GM18499 (cell line): ENCODE measurements around the gene ITM2B.

Experiments used
- ATAC-seq: cut with Tn5 transposase; IDR thresholded peaks from one replicate; pipeline ENCODE4 v1.9.1; 2021; ENCODE audit warnings: moderate number of reproducible peaks; ENCODE audit not compliant: insufficient read depth, unreplicated experiment

ITM2B gene

DNA sequence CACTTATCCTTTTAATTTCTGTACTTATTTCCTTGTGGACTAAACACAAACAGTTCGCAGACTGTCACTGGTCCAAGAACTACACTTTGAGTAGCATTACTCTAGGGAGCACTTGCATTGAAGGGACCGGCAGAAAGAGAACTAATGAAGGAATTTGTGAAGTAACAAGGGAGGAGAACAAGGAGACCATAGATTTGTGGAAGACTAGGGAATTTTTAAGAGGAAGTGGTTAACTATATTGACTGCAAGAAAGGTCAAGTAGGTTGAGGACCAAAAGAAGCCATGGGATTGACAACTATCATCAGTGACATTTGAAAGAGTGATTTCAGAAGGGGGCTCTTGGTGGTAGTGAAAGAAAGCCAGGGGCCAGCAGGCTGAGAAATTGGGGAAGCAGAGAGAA lies 66.6 kb downstream of the ITM2B start:
- no peak for ATAC-seq

DNA sequence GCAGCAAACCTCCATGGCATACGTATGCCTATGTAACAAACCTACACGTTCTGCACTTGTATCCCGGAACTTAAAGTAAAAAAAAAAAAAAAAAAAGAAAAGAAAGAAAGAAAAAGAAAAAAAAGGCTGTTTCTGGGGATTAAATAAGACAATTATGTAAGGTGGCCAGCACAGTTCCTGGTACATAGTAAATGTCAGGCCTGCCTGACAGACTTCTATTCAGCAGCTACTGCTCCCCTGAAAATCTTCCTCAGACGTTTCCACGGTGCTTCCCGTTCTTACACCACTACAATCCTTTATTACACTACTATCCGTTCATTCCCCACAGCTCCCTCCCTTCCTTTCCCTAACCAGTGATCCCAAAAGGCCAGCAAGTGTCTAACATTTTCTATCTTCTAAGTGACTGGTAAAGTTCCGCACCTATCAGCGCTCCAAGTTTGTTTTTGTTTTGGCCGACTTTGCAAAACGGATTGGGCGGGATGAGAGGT lies 69.9 kb downstream of the ITM2B start:
- ATAC-seq, result no peak

DNA sequence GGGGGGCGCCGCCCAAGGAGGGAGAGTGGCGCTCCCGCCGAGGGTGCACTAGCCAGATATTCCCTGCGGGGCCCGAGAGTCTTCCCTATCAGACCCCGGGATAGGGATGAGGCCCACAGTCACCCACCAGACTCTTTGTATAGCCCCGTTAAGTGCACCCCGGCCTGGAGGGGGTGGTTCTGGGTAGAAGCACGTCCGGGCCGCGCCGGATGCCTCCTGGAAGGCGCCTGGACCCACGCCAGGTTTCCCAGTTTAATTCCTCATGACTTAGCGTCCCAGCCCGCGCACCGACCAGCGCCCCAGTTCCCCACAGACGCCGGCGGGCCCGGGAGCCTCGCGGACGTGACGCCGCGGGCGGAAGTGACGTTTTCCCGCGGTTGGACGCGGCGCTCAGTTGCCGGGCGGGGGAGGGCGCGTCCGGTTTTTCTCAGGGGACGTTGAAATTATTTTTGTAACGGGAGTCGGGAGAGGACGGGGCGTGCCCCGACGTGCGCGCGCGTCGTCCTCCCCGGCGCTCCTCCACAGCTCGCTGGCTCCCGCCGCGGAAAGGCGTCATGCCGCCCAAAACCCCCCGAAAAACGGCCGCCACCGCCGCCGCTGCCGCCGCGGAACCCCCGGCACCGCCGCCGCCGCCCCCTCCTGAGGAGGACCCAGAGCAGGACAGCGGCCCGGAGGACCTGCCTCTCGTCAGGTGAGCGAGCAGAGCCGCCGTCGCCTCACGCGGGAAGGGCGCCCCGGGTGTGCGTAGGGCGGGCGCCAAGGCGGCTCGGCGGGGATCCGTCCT lies 70.5 kb downstream of the ITM2B start, which contains the start of gene RB1:
Gene RB1, plus strand, starts transcription at position 393 of the 784 bp plus-strand sequence. Its CDS starts 162 bp downstream, at position 555.
- ATAC-seq, result peak; percentile 34

DNA sequence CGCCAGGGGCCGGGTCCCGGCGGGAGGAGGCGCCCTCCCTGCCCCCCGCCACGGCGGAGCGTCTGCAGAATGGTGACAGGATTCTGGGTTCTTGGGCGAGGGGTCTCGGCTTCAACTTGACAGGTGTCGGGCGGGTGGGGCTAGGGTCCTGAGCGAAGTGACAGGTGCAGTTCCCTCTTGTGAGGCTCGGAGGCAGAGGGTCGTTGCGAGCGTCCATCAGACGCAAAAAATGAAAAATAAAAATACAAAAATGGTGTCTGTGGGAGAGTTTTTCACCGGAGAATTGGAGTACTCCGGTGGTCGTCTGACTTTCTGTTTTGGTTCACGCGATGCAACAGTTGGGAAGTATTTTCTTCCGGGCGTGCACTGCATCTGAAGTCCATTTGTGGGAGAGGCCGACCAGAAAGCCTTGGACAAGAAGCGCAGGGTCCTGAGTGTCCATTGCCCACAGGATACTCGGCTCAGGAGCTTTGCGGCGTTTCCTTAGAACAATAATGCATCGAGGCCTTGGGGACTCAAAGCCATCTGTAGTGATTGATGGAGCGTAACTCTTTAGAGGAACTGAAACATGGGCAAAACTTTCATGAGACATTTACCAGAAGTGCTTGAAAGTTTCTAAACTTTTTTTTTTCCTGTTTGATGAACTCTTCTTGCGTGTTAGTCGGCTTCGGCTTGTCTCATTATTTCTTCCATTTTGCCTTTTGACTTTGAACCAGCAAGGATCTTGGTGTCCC lies 71.3 kb downstream of the ITM2B start:
- peak; percentile 62 for ATAC-seq

DNA sequence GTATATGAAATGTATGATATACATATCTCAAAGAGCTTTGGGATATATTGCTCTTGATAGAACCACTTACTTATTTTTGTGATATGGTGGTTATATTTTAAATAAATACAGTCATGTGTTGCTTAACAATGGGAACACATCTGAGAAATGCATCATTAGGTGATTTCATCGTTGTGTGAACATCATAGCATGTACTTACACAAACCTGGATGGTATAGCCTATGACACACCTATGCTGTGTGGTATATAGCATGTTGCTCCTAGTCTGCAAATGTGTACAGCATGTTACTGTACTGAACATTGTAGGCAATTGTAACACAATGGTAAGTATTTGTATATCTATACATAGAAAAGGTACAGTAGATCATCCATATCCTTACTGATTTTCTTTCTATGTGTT lies 78.2 kb downstream of the ITM2B start:
- no peak for ATAC-seq

DNA sequence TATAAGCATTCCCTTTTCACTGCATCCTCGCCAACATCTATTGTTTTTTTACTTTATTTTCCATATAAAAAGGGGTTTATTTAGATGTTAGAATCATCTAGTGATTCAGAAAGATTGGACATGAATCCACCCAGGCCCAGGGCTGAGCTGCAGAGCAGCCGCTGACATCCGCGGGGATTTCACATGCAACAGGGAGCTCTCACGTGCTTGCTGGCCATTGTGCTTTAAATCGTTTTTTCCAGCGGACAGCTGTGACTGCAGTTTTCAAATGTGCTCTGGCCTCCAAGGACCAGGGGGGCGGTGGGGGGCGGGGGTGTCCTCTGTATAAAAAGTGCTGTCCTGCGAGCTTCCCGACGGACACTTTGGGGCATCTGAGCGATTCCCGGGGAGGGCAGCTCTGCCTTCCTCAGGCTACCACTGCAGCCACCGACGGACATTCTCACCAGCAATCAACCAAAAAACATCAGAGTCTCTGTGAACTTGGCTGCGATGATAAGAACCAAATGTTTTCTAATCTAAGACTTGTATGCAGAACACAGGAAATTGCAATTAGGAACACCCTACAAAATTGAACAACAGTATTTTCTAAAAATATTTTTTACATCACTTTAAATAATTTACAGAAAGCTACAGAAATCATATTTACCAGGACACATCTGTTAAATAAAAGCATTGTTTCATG lies 83.1 kb downstream of the ITM2B start:
- ATAC-seq, result no peak

DNA sequence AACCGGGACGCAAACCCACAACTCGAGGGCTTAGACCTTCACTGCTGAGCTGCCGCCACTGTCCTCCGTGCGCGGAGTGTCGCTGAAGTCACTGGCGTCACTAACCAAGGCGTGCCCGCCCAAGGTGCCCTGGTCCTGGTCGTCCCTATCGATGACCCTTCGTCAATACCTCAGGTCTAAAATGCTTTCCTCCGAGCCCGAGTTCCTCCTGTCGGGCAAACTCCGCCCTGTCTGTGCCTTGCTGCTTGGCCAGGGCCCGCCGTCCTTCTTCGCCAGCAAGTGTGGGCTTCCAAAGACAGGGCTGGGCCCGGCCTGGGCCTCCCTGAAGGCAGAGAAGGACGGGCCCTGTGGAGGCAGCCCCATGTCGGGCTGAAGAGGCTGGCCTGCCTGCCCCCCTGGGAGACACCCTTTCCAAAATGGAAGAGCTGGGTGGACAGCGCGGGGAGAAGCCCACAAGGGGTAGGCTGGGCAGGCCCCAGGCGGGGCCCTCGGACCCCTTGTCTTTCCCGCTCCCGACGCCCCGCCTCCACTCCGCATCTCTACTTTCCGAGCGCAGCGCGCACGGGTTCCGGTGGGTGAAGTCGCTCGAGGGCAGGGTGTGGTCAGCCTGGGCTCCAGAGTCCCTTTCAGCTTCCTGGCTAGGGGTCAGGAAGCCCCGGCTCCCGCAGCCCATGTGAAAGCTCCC lies 84.0 kb downstream of the ITM2B start:
- ATAC-seq, result no peak

DNA sequence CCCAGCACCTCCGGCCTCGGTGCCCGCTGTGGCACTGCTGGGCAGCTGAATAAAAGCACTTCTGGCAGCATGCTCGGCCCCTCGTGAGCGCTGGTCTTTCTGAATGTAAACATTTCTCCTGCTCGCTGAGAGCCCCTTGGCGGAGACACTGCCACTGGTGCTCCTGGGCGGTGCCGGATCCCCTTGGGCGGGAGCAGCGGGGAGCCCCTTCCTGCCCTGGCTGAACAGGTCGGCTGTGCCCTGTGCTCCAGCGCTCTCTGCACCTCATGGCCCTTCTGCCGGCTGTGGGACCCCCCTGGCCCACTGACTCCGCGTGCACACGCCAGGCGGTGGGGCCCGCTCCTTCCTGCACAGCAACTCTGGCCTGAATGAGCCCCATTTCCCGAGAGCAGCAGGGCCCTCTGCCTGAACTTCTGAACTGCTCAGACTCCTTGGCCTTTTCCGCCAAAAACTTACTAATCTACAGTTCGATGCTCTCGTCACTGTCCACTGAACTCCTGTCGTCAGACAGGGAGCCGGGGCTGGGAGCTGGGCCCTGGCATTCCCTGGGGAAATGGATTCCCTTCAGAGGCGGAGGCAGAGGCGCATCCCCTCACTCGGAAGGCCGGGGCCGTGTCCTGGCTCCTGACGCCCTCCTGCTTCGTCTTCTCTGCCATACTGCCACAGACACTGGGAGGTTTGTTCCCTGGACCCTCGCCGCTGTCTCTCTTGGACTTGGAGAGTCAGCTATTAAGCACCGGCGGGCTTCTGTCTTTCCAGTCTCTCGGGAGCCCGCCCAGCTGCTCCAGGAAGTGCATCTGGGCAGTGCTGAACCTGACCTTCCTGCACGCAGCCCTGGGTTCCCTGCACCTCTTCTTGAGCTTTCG lies 84.7 kb downstream of the ITM2B start:
- ATAC-seq, result no peak

DNA sequence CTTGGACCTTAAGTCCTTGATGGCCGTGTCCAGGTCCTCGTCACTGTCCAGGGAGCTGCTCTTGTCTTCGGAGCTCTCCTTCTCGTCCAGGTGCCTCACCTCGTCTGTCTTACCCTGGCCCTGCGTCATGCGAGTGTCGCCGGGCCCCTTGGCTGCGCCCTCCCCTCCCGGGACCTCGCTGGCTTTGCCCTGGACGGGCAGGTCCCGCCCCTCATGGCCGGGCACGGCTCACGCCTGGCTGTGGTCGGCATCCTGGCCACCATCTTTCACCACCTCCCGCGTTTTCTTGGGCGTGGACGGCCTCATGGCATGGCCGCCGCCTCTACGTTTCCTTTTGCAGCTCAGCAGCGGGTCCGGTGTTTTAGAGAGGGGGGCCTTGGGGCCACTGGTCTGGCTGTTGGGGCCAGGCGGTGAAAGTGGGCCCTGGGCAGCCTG lies 85.4 kb downstream of the ITM2B start:
- no peak for ATAC-seq

DNA sequence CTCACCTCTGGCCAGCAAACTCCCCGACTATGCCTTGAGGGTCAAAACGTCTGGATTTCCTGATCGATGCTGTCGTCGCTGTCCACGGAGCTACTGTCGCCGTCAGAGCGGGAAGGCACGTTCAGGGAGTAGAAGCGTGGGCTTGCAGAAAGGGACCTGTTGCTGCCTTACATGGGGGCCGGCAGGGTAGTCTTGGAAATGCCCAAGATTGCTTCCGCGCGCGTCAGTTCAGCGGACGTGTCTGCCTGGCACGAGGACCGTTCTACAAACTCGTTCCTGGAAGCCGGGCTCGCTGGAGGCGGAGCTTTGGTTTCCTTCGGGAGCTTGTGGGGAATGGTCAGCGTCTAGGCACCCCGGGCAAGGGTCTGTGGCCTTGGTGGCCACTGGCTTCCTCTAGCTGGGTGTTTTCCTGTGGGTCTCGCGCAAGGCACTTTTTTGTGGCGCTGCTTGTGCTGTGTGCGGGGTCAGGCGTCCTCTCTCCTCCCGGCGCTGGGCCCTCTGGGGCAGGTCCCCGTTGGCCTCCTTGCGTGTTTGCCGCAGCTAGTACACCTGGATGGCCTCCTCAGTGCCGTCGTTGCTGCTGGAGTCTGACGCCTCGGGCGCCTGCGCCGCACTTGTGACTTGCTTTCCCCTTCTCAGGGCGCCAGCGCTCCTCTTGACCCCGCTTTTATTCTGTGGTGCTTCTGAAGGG lies 86.0 kb downstream of the ITM2B start:
- no peak for ATAC-seq
